Stimulated activated CD8-positive, alpha-beta memory T cell treated with anti-CD3 and anti-CD28 coated beads, Interleukin-15, amount 100 ng/mL, for 24 hours (primary cell): ENCODE measurements around the gene TUBGCP2.
"Not testable (repeated sequence)": the region's sequence is repeated elsewhere in the genome, so short reads cannot be mapped to it uniquely, and the experiment has no call there.

Experiments used
- DNase-seq: peaks from one replicate; pipeline ENCODE4 v3.0.0-alpha.2; 2020; ENCODE audit warnings: low read depth

Gene TUBGCP2

GRCh38 chr10:133245439-133246235 lies 63.0 kb downstream of the TUBGCP2 start:
- no peak for DNase-seq

- DNase-seq, result no peak
Measured at GRCh38 chr10:133243593-133243992, 65.1 kb downstream of the TUBGCP2 start.

- DNase-seq, result no peak
Measured at GRCh38 chr10:133242611-133243356, 65.9 kb downstream of the TUBGCP2 start.

GRCh38 chr10:133241501-133242205 lies 67.0 kb downstream of the TUBGCP2 start:
- DNase-seq, result no peak

- DNase-seq, result no peak
Measured at GRCh38 chr10:133239990-133240389, 68.7 kb downstream of the TUBGCP2 start.

- no peak for DNase-seq
Measured at GRCh38 chr10:133238466-133238804, 70.2 kb downstream of the TUBGCP2 start.

GRCh38 chr10:133237588-133238465 lies 70.8 kb downstream of the TUBGCP2 start, which contains the start of gene VENTX:
Gene VENTX, plus strand, starts transcription at chr10:133237855. Its CDS starts 60 bp downstream, at chr10:133237915.
- DNase-seq, result no peak

GRCh38 chr10:133237241-133237587 lies 71.5 kb downstream of the TUBGCP2 start:
- DNase-seq, result no peak

- DNase-seq, result no peak
Measured at GRCh38 chr10:133236401-133237240, 72.1 kb downstream of the TUBGCP2 start.

- no peak for DNase-seq
Measured at GRCh38 chr10:133235932-133236331, 72.7 kb downstream of the TUBGCP2 start.

- no peak for DNase-seq
Measured at GRCh38 chr10:133235265-133235855, 73.3 kb downstream of the TUBGCP2 start.

GRCh38 chr10:133234796-133235195 lies 73.9 kb downstream of the TUBGCP2 start:
- not testable (repeated sequence) for DNase-seq

GRCh38 chr10:133231946-133232574 lies 76.6 kb downstream of the TUBGCP2 start:
- DNase-seq, result no peak

GRCh38 chr10:133231244-133231945 lies 77.3 kb downstream of the TUBGCP2 start:
- DNase-seq, result no peak

GRCh38 chr10:133230387-133231195 lies 78.1 kb downstream of the TUBGCP2 start:
- DNase-seq, result no peak

GRCh38 chr10:133230044-133230361 lies 78.7 kb downstream of the TUBGCP2 start, which contains the start of gene UTF1:
Gene UTF1, plus strand, starts transcription at chr10:133230217. Its CDS starts 72 bp downstream, at chr10:133230289.
- no peak for DNase-seq

- no peak for DNase-seq
Measured at GRCh38 chr10:133229265-133230043, 79.2 kb downstream of the TUBGCP2 start.
